ENCODE results near the gene ZNF280D.

ZNF280D gene

DNA sequence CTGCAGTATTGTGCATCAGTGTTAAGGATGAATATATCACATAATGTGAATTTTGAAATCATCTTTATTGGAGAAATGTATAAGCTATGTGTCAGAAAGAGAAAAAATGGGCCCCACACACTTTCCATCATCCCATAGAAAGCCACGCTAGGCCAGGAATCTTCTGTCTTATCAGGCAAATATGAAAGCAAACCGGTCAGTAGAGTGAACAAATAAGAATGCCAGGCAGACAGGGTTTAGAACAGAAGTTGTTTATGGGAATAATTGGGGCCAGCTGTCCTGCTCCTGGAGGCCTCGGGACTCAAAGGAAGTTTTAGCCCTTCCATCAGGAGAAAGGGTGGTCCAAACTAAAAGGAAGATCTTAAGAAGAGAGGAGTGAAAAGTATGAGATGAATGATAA, 39.5 kb downstream of the ZNF280D start:
- no peak overlapping the region for H3K4me3 ChIP-seq (ENCODE audit: low read depth in 1 of 2, low read length in 2 of 2)
- H3K27ac ChIP-seq (ENCODE audit: low read length): no peak overlapping the region
- no peaks in the 10 kb centered on the region for H4K20me1 ChIP-seq (ENCODE audit: insufficient read depth, low read length)
- TF ChIP-seq, protein P1, sequence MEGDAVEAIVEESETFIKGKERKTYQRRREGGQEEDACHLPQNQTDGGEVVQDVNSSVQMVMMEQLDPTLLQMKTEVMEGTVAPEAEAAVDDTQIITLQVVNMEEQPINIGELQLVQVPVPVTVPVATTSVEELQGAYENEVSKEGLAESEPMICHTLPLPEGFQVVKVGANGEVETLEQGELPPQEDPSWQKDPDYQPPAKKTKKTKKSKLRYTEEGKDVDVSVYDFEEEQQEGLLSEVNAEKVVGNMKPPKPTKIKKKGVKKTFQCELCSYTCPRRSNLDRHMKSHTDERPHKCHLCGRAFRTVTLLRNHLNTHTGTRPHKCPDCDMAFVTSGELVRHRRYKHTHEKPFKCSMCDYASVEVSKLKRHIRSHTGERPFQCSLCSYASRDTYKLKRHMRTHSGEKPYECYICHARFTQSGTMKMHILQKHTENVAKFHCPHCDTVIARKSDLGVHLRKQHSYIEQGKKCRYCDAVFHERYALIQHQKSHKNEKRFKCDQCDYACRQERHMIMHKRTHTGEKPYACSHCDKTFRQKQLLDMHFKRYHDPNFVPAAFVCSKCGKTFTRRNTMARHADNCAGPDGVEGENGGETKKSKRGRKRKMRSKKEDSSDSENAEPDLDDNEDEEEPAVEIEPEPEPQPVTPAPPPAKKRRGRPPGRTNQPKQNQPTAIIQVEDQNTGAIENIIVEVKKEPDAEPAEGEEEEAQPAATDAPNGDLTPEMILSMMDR (IDR thresholded peaks at IDR 0.05; ENCODE audit: borderline replicate concordance, extremely low read depth, low read length, poor library complexity, severe bottlenecking): no peak
- no peak for TF ChIP-seq EZH2 (IDR thresholded peaks at IDR 0.05; ENCODE audit: borderline replicate concordance, low read depth, low read length, severe bottlenecking)
- H3K79me2 ChIP-seq (ENCODE audit: insufficient read depth, low read length): no peaks in the 10 kb centered on the region
- DNase-seq (no peak), ATAC-seq (ENCODE audit: insufficient read depth, low read depth) (no peak)
- H2AFZ ChIP-seq (ENCODE audit: low read depth, low read length): no peak overlapping the region
- H3K4me2 ChIP-seq (ENCODE audit: insufficient read depth, low read length): no peak overlapping the region
- H3K9ac ChIP-seq (ENCODE audit: low read depth, low read length): no peak overlapping the region
- peaks cover 4% of the 10 kb centered on the region; the same call in 1 of the 2 replicates for H3K4me1 ChIP-seq (ENCODE audit: insufficient read depth, low read length)
- H3K27me3 ChIP-seq (ENCODE audit: insufficient read depth, low read length, poor library complexity): no peaks in the 10 kb centered on the region
- no peaks in the 10 kb centered on the region for H3K9me3 ChIP-seq (ENCODE audit: insufficient read depth, low read length, severe bottlenecking)
- H3K36me3 ChIP-seq (ENCODE audit: insufficient read depth, low read length): peaks cover 6% of the 10 kb centered on the region

DNA sequence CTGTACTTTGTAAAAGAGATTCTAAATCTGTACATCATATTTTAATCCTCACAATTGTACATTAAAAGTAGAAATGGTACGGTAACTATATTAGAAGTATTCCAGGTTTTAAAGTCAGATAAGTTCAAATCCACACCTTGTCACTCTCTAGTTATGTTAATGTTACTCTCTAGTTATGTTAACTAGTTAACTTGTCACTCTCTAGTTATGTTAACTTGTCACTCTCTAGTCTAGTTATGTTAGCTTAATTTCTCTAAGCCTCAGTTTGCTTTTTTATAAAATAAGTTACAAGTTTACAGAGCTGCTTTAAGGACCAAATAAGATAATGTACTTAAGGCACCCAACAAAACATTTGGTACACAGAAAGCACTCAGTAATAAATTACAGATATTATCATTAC, 42.6 kb downstream of the ZNF280D start:
- Histone ChIP-seq H3K79me2 (ENCODE audit: insufficient read depth, low read length) (no peaks in the 10 kb centered on the region), H4K20me1 (ENCODE audit: insufficient read depth, low read length) (no peaks in the 10 kb centered on the region), H3K36me3 (ENCODE audit: insufficient read depth, low read length) (no peaks in the 10 kb centered on the region), H3K27me3 (ENCODE audit: insufficient read depth, low read length, poor library complexity) (no peaks in the 10 kb centered on the region), H3K9me3 (ENCODE audit: insufficient read depth, low read length, severe bottlenecking) (no peaks in the 10 kb centered on the region), H3K4me1 (ENCODE audit: insufficient read depth, low read length) (peaks cover 23% of the 10 kb centered on the region), H3K9ac (ENCODE audit: low read depth, low read length) (no peak overlapping the region), H2AFZ (ENCODE audit: low read depth, low read length) (no peak overlapping the region), H3K4me2 (ENCODE audit: insufficient read depth, low read length) (no peak overlapping the region), H3K4me3 (ENCODE audit: low read depth in 1 of 2, low read length in 2 of 2) (no peak overlapping the region), H3K27ac (ENCODE audit: low read length) (no peak overlapping the region)
- no peak for TF ChIP-seq EZH2 (IDR thresholded peaks at IDR 0.05; ENCODE audit: borderline replicate concordance, low read depth, low read length, severe bottlenecking)
- TF ChIP-seq, protein P1 (IDR thresholded peaks at IDR 0.05; ENCODE audit: borderline replicate concordance, extremely low read depth, low read length, poor library complexity, severe bottlenecking): no peak
- ATAC-seq (ENCODE audit: insufficient read depth, low read depth): no peak
- DNase-seq: no peak

DNA sequence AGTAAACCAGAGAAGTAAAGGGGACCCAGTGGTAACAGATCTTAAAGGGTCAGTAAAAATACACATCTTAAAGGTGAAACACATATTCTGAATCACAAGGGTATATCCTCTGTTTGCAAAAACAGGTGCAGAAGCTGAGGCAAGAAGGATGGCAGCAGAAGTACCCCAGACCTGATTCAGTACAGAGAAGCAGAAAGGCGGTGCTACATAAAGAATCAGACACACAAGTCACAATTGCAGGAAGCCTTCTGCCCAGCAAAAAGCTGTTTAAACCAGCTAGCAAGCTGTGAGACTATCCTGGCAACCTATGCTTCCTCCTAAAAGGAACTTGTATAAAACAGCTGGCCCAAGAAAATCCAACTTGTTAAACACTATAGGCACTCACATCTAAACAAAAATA, 49.4 kb downstream of the ZNF280D start:
- no peaks in the 10 kb centered on the region for H3K9me3 ChIP-seq (ENCODE audit: insufficient read depth, low read length, severe bottlenecking)
- peak overlapping the region; percentile 88 for H3K27ac ChIP-seq (ENCODE audit: low read length)
- peak overlapping the region in 1 of 2 experiments; percentile 36; a peak in 2 of 4 replicates for H3K4me3 ChIP-seq (ENCODE audit: low read depth in 1 of 2, low read length in 2 of 2)
- peak; percentile 91 for ATAC-seq (ENCODE audit: insufficient read depth, low read depth)
- no peaks in the 10 kb centered on the region for H4K20me1 ChIP-seq (ENCODE audit: insufficient read depth, low read length)
- DNase-seq: peak; percentile 70
- peak overlapping the region; percentile 53 for H3K9ac ChIP-seq (ENCODE audit: low read depth, low read length)
- TF ChIP-seq, protein P1 (IDR thresholded peaks at IDR 0.05; ENCODE audit: borderline replicate concordance, extremely low read depth, low read length, poor library complexity, severe bottlenecking): no peak
- no peak for TF ChIP-seq EZH2 (IDR thresholded peaks at IDR 0.05; ENCODE audit: borderline replicate concordance, low read depth, low read length, severe bottlenecking)
- peak overlapping the region; percentile 49 for H3K4me2 ChIP-seq (ENCODE audit: insufficient read depth, low read length)
- peak overlapping the region; percentile 58 for H2AFZ ChIP-seq (ENCODE audit: low read depth, low read length)
- peaks cover 86% of the 10 kb centered on the region for H3K4me1 ChIP-seq (ENCODE audit: insufficient read depth, low read length)
- H3K36me3 ChIP-seq (ENCODE audit: insufficient read depth, low read length): no peaks in the 10 kb centered on the region
- no peaks in the 10 kb centered on the region for H3K27me3 ChIP-seq (ENCODE audit: insufficient read depth, low read length, poor library complexity)
- 0 out of 2 replicates have a peak, but pooled peaks cover 8% of the 10 kb centered on the region for H3K79me2 ChIP-seq (ENCODE audit: insufficient read depth, low read length)

DNA sequence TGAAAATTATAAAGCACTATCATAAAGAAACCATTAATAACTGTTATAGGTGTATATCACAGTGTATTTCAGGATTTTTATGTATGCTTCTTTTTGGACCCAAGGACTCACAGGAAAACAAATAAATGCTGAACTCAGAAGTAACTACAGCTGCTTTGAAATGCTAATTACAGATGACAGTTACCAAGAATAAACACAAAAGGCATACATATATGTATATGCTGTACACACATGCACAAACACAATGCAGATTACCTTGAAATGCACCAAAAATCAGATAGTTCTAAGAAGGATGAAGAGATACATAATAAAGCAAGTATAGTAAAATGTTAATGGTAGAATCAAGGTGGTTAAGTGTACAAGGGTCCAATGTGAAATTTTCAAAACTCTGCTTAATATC, 52.2 kb downstream of the ZNF280D start:
- peaks cover 95% of the 10 kb centered on the region for H3K4me1 ChIP-seq (ENCODE audit: insufficient read depth, low read length)
- TF ChIP-seq EZH2 (IDR thresholded peaks at IDR 0.05; ENCODE audit: borderline replicate concordance, low read depth, low read length, severe bottlenecking): no peak
- TF ChIP-seq, protein P1 (IDR thresholded peaks at IDR 0.05; ENCODE audit: borderline replicate concordance, extremely low read depth, low read length, poor library complexity, severe bottlenecking): no peak
- ATAC-seq (ENCODE audit: insufficient read depth, low read depth): no peak
- H2AFZ ChIP-seq (ENCODE audit: low read depth, low read length): no peak overlapping the region
- 0 out of 2 replicates have a peak, but pooled peaks cover 8% of the 10 kb centered on the region for H3K79me2 ChIP-seq (ENCODE audit: insufficient read depth, low read length)
- H3K4me2 ChIP-seq (ENCODE audit: insufficient read depth, low read length): no peak overlapping the region
- H4K20me1 ChIP-seq (ENCODE audit: insufficient read depth, low read length): no peaks in the 10 kb centered on the region
- H3K9me3 ChIP-seq (ENCODE audit: insufficient read depth, low read length, severe bottlenecking): no peaks in the 10 kb centered on the region
- no peak overlapping the region for H3K9ac ChIP-seq (ENCODE audit: low read depth, low read length)
- H3K27ac ChIP-seq (ENCODE audit: low read length): peak overlapping the region; percentile 82
- peaks cover 10% of the 10 kb centered on the region for H3K36me3 ChIP-seq (ENCODE audit: insufficient read depth, low read length)
- no peak for DNase-seq
- no peaks in the 10 kb centered on the region for H3K27me3 ChIP-seq (ENCODE audit: insufficient read depth, low read length, poor library complexity)
- H3K4me3 ChIP-seq (ENCODE audit: low read depth in 1 of 2, low read length in 2 of 2): no peak overlapping the region

Measured in DND-41 (cell line).